Measurements from ENCODE around the gene HOXA7.

DNA sequence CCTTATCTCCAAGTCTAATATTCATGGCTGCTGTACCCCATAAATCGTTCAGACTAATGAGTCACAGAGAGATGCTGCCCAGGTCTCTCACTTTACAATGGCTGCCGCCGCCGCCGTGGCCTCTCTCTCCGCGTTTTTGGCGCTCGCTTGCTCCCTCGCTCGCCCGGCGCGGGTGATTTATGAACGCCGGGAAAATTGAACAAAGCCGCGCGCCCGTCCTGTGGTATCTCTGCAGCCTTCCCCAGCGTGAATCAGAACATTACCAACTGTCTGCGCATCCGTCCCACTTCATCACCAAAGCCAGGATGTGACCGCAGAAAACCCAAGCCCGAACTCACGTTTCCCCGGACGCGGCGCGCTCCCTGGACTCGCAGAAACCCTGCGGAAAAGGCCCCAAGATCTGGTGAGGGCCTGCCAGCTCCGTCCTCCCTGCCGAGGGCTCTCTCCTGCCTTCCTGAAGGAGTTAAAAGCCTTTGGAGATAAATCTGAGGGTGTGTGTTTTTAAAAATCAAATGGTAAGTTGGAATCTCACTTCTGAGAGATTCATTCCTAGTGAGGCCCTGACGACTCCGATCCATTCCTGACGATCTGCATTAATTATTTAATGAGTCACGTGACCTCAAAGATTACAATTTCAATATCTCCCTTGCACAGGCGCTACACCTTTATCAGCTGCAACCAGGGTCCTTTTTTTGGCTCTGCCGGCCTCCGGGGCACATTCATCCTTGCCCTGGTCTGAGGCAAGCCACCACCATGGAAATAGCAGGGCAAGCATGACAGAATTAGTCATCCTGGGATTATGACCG lies 32.2 kb downstream of the HOXA7 start:
- TF ChIP-seq, protein P1, sequence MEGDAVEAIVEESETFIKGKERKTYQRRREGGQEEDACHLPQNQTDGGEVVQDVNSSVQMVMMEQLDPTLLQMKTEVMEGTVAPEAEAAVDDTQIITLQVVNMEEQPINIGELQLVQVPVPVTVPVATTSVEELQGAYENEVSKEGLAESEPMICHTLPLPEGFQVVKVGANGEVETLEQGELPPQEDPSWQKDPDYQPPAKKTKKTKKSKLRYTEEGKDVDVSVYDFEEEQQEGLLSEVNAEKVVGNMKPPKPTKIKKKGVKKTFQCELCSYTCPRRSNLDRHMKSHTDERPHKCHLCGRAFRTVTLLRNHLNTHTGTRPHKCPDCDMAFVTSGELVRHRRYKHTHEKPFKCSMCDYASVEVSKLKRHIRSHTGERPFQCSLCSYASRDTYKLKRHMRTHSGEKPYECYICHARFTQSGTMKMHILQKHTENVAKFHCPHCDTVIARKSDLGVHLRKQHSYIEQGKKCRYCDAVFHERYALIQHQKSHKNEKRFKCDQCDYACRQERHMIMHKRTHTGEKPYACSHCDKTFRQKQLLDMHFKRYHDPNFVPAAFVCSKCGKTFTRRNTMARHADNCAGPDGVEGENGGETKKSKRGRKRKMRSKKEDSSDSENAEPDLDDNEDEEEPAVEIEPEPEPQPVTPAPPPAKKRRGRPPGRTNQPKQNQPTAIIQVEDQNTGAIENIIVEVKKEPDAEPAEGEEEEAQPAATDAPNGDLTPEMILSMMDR (IDR thresholded peaks at IDR 0.05), result no peak
- no peak for TF ChIP-seq TEAD4 (IDR thresholded peaks at IDR 0.05; ENCODE audit: borderline replicate concordance, insufficient read depth)
- TF ChIP-seq SIN3A (IDR thresholded peaks at IDR 0.05; ENCODE audit: borderline replicate concordance, low read depth, low read length), result no peak

All from SK-N-SH (cell line).